Stomach (tissue), 9 donors: ENCODE data around the gene BLTP1. TPM values are rescaled to one million over a fixed set of nuclear protein-coding genes. Genes with fewer than 3 reads are reported as not detected.

Experiments
- DNase-seq, 2 donors: peaks; one replicate each; pipeline versions ENCODE4 v3.0.0 to v3.0.0-alpha.2; 2013 to 2019
- H3K27ac ChIP-seq, 5 donors: fragments of 200-600 bp in 4 of 5; sonication (generic) in 4 of 5; one replicate each; pipeline ENCODE4 v1.5.1; 2013 to 2019; ENCODE audit warnings: mild to moderate bottlenecking in 1 of 5, moderate library complexity in 1 of 5
- H3K27me3 ChIP-seq, 3 donors: fragments of 200-600 bp; sonication (generic); one replicate each; pipeline ENCODE4 v1.5.1; 2017 to 2019; ENCODE audit warnings: mixed run types in 1 of 3
- H3K36me3 ChIP-seq, 4 donors: fragments of 200-600 bp; sonication (generic); 1 replicate in 3 of 4; 2 replicates in 1 of 4; pipeline ENCODE4 v1.5.1; 2016 to 2019
- H3K4me1 ChIP-seq, 4 donors: fragments of 200-600 bp; sonication (generic); one replicate each; pipeline ENCODE4 v1.5.1; 2016 to 2019
- H3K4me3 ChIP-seq, 4 donors: fragments of 200-600 bp; sonication (generic) in 3 of 4; one replicate each; pipeline ENCODE4 v1.5.1; 2016 to 2019; ENCODE audit warnings: mild to moderate bottlenecking in 1 of 4
- H3K9me3 ChIP-seq, 4 donors: fragments of 200-600 bp; sonication (generic); one replicate each; pipeline ENCODE4 v1.5.1; 2016 to 2019
- CTCF ChIP-seq, 7 experiments: fragments of 450-650 bp in 4 of 7; fragments of 200-600 bp in 3 of 7; sonication (generic) in 3 of 7; IDR thresholded peaks; one replicate each; pipeline ENCODE4 v1.5.1; 2016 to 2019; ENCODE audit warnings: antibody characterized with exemption in 7 of 7, control low read depth in 2 of 7, mild to moderate bottlenecking in 1 of 7
- EP300 ChIP-seq: sonication (generic); formaldehyde crosslinking; IDR thresholded peaks from one replicate; pipeline ENCODE4 v1.6.1; 2017; ENCODE audit warnings: antibody characterized with exemption
- POLR2A ChIP-seq, 4 donors: fragments of 450-650 bp; IDR thresholded peaks; one replicate each; pipeline ENCODE4 v1.6.1; 2016; ENCODE audit warnings: antibody characterized with exemption in 4 of 4, control low read depth in 2 of 4, mild to moderate bottlenecking in 1 of 4, moderate library complexity in 1 of 4
- POLR2AphosphoS5 ChIP-seq, 3 donors: sonication (generic); formaldehyde crosslinking; IDR thresholded peaks; one replicate each; pipeline ENCODE4 v1.6.1; 2016; ENCODE audit warnings: antibody characterized with exemption in 3 of 3
- WGBS, 5 donors: extraction: QIAGEN DNeasy Blood & Tissue Kit in 3 of 5; methylation state at CpG; one replicate each; pipeline versions ENCODE4 v1.1.5 to v1.1.7; 2013 to 2018; 5-methylcytosine and 5-hydroxymethylcytosine counted together
- intact Hi-C: fragments of 100-400 bp; cut with DNase I; formaldehyde crosslinking; loops from one replicate; pipeline ENCODE4 v1.15.1; 2023; ENCODE audit warnings: low total_unique reads
- polyA plus RNA-seq, 3 donors: library from polyadenylated mRNA; stranded (reverse); fragments of 200-250 nt; gene quantifications; one replicate each; pipeline ENCODE4 v1.2.3, GENCODE V29; 2013
- total RNA-seq, 5 donors: library from RNA; depleted of rRNA; stranded (reverse); fragments of >200 nt; gene quantifications; one replicate each; pipeline versions ENCODE4 v1.1.0 to v1.2.3, GENCODE V29; 2014 to 2016
- donor health status: healthy with polysubstance abuse.
- donor health status: Bipolar disorder and iron deficiency.
- donor health status: healthy.

Gene BLTP1
- total and polyA plus RNA-seq, 8 donors: 3.0 to 176 (median 75.1) TPM

GRCh38 chr4:122117743-122118142 is 34.4 kb upstream of the BLTP1 start:
- Histone ChIP-seq H3K27me3 (no peaks in the 10 kb centered on the region), H3K9me3 (peaks cover 0 to 4% (median 0%) of the 10 kb centered on the region in 4 donors), H3K27ac (no peak overlapping the region), H3K36me3 (no peaks in the 10 kb centered on the region), H3K4me1 (no peaks in the 10 kb centered on the region), H3K4me3 (no peak overlapping the region)
- DNase-seq: no peak
- TF ChIP-seq POLR2AphosphoS5 (IDR thresholded peaks at IDR 0.05): no peak
- no peak for TF ChIP-seq POLR2A (IDR thresholded peaks at IDR 0.05)
- TF ChIP-seq CTCF (IDR thresholded peaks at IDR 0.05): no peak
- TF ChIP-seq EP300: no peak
- intact Hi-C loops: no loop called here
- WGBS, 5 donors: 82 to 93% (median 83%) methylated on average over 1 of the region's 1 CpG

- Histone ChIP-seq H3K36me3 (no peaks in the 10 kb centered on the region), H3K4me3 (no peak overlapping the region), H3K9me3 (peaks cover 0 to 9% (median 0%) of the 10 kb centered on the region in 4 donors), H3K4me1 (no peaks in the 10 kb centered on the region), H3K27ac (no peak overlapping the region), H3K27me3 (no peaks in the 10 kb centered on the region)
- DNase-seq: no peak
- 47 to 78% (median 55%) methylated on average over 1 of the region's 1 CpG for WGBS, 5 donors
- intact Hi-C loops: no loop called here
- no peak for TF ChIP-seq POLR2A (IDR thresholded peaks at IDR 0.05)
- no peak for TF ChIP-seq POLR2AphosphoS5 (IDR thresholded peaks at IDR 0.05)
- TF ChIP-seq EP300: no peak
- TF ChIP-seq CTCF (IDR thresholded peaks at IDR 0.05): no peak
Observed at GRCh38 chr4:122118243-122118642, 33.9 kb upstream of the BLTP1 start.

- Histone ChIP-seq H3K4me3 (no peak overlapping the region), H3K27ac (no peak overlapping the region), H3K36me3 (no peaks in the 10 kb centered on the region), H3K9me3 (peaks cover 0 to 9% (median 0%) of the 10 kb centered on the region in 4 donors), H3K4me1 (no peaks in the 10 kb centered on the region), H3K27me3 (no peaks in the 10 kb centered on the region)
- DNase-seq: no peak
- intact Hi-C loops: no loop called here
- TF ChIP-seq POLR2AphosphoS5 (IDR thresholded peaks at IDR 0.05) (no peak), EP300 (no peak), POLR2A (IDR thresholded peaks at IDR 0.05) (no peak), CTCF (IDR thresholded peaks at IDR 0.05) (no peak)
- 92 to 100% (median 97%) methylated on average over 1 of the region's 1 CpG for WGBS, 5 donors
Observed at GRCh38 chr4:122119739-122120138, 32.4 kb upstream of the BLTP1 start.

GRCh38 chr4:122121593-122121992 is 30.5 kb upstream of the BLTP1 start:
- Histone ChIP-seq H3K4me1 (no peaks in the 10 kb centered on the region), H3K27me3 (no peaks in the 10 kb centered on the region), H3K36me3 (no peaks in the 10 kb centered on the region), H3K4me3 (no peak overlapping the region), H3K27ac (no peak overlapping the region), H3K9me3 (peaks cover 0 to 9% (median 0%) of the 10 kb centered on the region in 4 donors)
- no peak for TF ChIP-seq POLR2AphosphoS5 (IDR thresholded peaks at IDR 0.05)
- TF ChIP-seq EP300: no peak
- no peak for TF ChIP-seq POLR2A (IDR thresholded peaks at IDR 0.05)
- no peak for TF ChIP-seq CTCF (IDR thresholded peaks at IDR 0.05)
- WGBS, 5 donors: 84 to 93% (median 87%) methylated on average over 2 of the region's 2 CpGs
- no peak for DNase-seq
- intact Hi-C loops: no loop called here
